ENCODE results near the gene TMEM233.

GRCh38 chr12:119589097-119589496 is 4.5 kb upstream of the TMEM233 start:
- TF ChIP-seq EZH2 (IDR thresholded peaks at IDR 0.05) (no peak), POLR2AphosphoS5 (IDR thresholded peaks at IDR 0.05; ENCODE audit: borderline replicate concordance, low read depth, low read length) (no peak), FOXP2 (optimal IDR thresholded peaks at IDR 0.05; ENCODE audit: control extremely low read depth, extremely low read length, insufficient read depth) (no peak)

Data from SK-N-MC (cell line).